DLD1 (cell line): ENCODE data around the gene HDAC10.

Experiments
- in situ Hi-C: cut with HindIII; loops from 2 replicates; pipeline ENCODE4 v1.10.0; 2017; ENCODE audit warnings: low sequenced_read_pairs

Gene HDAC10

GRCh38 chr22:50257451-50258360 lies 6.6 kb upstream of the HDAC10 start:
- in situ Hi-C loops = no loop called here

- in situ Hi-C loops = no loop called here
Observed at GRCh38 chr22:50257041-50257440, 6.0 kb upstream of the HDAC10 start.

GRCh38 chr22:50256258-50256862 lies 5.3 kb upstream of the HDAC10 start:
- in situ Hi-C loops = no loop called here

- in situ Hi-C loops = no loop called here
Observed at GRCh38 chr22:50255607-50256006, 4.5 kb upstream of the HDAC10 start.

GRCh38 chr22:50255099-50255498 lies 4.0 kb upstream of the HDAC10 start:
- in situ Hi-C loops = no loop called here

- in situ Hi-C loops = no loop called here
Observed at GRCh38 chr22:50253941-50254340, 2.9 kb upstream of the HDAC10 start.

GRCh38 chr22:50253046-50253915 lies 2.2 kb upstream of the HDAC10 start:
- in situ Hi-C loops = no loop called here

- in situ Hi-C loops = no loop called here
Observed at GRCh38 chr22:50252082-50253045, 1.3 kb upstream of the HDAC10 start.

- in situ Hi-C loops = no loop called here
Observed at GRCh38 chr22:50251477-50252081, 514 bp upstream of the HDAC10 start.

GRCh38 chr22:50250249-50250554 lies 863 bp downstream of the HDAC10 start:
- in situ Hi-C loops = no loop called here

GRCh38 chr22:50249341-50250248 lies 1.5 kb downstream of the HDAC10 start:
- in situ Hi-C loops = no loop called here

- in situ Hi-C loops = no loop called here
Observed at GRCh38 chr22:50248196-50249081, 2.6 kb downstream of the HDAC10 start.

- in situ Hi-C loops = no loop called here
Observed at GRCh38 chr22:50247748-50248147, 3.3 kb downstream of the HDAC10 start.

- in situ Hi-C loops = no loop called here
Observed at GRCh38 chr22:50246242-50247175, 4.6 kb downstream of the HDAC10 start.

- in situ Hi-C loops = no loop called here
Observed at GRCh38 chr22:50245214-50246072, 5.6 kb downstream of the HDAC10 start.
